ENCODE data around the gene RSU1.

GRCh38 chr10:16712883-16713282, 104.3 kb downstream of the RSU1 start:
- TF ChIP-seq CTCF (conservative IDR thresholded peaks at IDR 0.05 in 1 of 2, IDR thresholded peaks at IDR 0.05 in 1 of 2; ENCODE audit: low read depth in 1 of 2, low read length in 2 of 2) = no peak
- TF ChIP-seq EZH2 (IDR thresholded peaks at IDR 0.05; ENCODE audit: low read length, missing control alignments) = no peak
